B cell (primary cell): ENCODE data around the gene CAVIN1.

Source experiments
- CTCF ChIP-seq: fragments of 200-600 bp; IDR thresholded peaks from one replicate; pipeline ENCODE4 v1.8.0; 2022; ENCODE audit warnings: antibody characterized with exemption, mild to moderate bottlenecking
- EZH2 ChIP-seq: IDR thresholded peaks from 2 replicates; pipeline ENCODE4 v1.6.1; 2012; ENCODE audit warnings: borderline replicate concordance, low read depth, mild to moderate bottlenecking, moderate library complexity, low read length; ENCODE audit not compliant: insufficient read depth, poor library complexity, severe bottlenecking

GRCh38 chr17:42365136-42365535 is 57.9 kb downstream of the CAVIN1 start:
- TF ChIP-seq CTCF, result no peak
- no peak for TF ChIP-seq EZH2
